Neural progenitor cell (in vitro differentiated cells): ENCODE results near the gene ZNF451. TPM values are rescaled to one million over a fixed set of nuclear protein-coding genes. Genes with fewer than 3 reads are reported as not detected.

Experiments
- DNase-seq: peaks from one replicate; pipeline ENCODE4 v3.0.0-alpha.2; 2016; ENCODE audit warnings: low spot score
- H2AFZ ChIP-seq: fragments of 200-600 bp; sonication (generic); replicated peaks from 2 replicates; pipeline ENCODE4 v1.6.1; 2016; ENCODE audit warnings: antibody characterized with exemption
- H3F3A ChIP-seq: fragments of 200-600 bp; sonication (generic); 2 replicates; pipeline ENCODE4 v1.6.1; 2016; ENCODE audit warnings: antibody characterized with exemption, low read depth
- H3K27ac ChIP-seq: fragments of 200-600 bp; sonication (generic); 2 replicates; pipeline ENCODE4 v1.5.1; 2016; ENCODE audit warnings: mild to moderate bottlenecking
- H3K27me3 ChIP-seq: fragments of 200-600 bp; sonication (generic); 2 replicates; pipeline ENCODE4 v1.6.1; 2016; ENCODE audit warnings: mild to moderate bottlenecking, moderate library complexity
- H3K36me3 ChIP-seq: fragments of 200-600 bp; sonication (generic); 2 replicates; pipeline ENCODE4 v1.5.1; 2016
- H3K4me1 ChIP-seq: fragments of 200-600 bp; sonication (generic); 2 replicates; pipeline ENCODE4 v1.6.1; 2016; ENCODE audit warnings: mixed run types
- H3K4me2 ChIP-seq: fragments of 200-600 bp; sonication (generic); 2 replicates; pipeline ENCODE4 v1.6.1; 2016
- H3K4me3 ChIP-seq: fragments of 200-600 bp; sonication (generic); 2 replicates; pipeline ENCODE4 v1.5.1; 2016
- H3K79me2 ChIP-seq: fragments of 200-600 bp; sonication (generic); 2 replicates; pipeline ENCODE4 v1.6.1; 2016; ENCODE audit warnings: low read depth
- H3K9ac ChIP-seq: fragments of 200-600 bp; sonication (generic); 2 replicates; pipeline ENCODE4 v1.6.1; 2016
- H3K9me3 ChIP-seq: fragments of 200-600 bp; sonication (generic); 2 replicates; pipeline ENCODE4 v1.5.1; 2016; ENCODE audit warnings: low read depth
- H4K20me1 ChIP-seq: fragments of 200-600 bp; sonication (generic); 2 replicates; pipeline ENCODE4 v1.6.1; 2016; ENCODE audit warnings: low read depth
- H3K27ac Mint-ChIP-seq: 3 replicates; pipeline ENCODE4 v1.8.0; 2021; ENCODE audit warnings: mixed read lengths
- H3K27me3 Mint-ChIP-seq: 2 replicates; pipeline ENCODE4 v1.8.0; 2022; ENCODE audit warnings: low read depth, mild to moderate bottlenecking, inconsistent platforms, moderate library complexity, mixed read lengths; ENCODE audit not compliant: insufficient read depth
- H3K36me3 Mint-ChIP-seq: 3 replicates; pipeline ENCODE4 v1.8.0; 2021; ENCODE audit warnings: mixed read lengths
- H3K4me1 Mint-ChIP-seq: 3 replicates; pipeline ENCODE4 v1.8.0; 2021; ENCODE audit warnings: mixed read lengths
- H3K4me3 Mint-ChIP-seq: 3 replicates; pipeline ENCODE4 v1.8.0; 2021; ENCODE audit warnings: mild to moderate bottlenecking, moderate library complexity, mixed read lengths
- H3K9me3 Mint-ChIP-seq: 3 replicates; pipeline ENCODE4 v1.8.0; 2020; ENCODE audit warnings: mixed read lengths
- CTCF ChIP-seq: fragments of 200-600 bp; sonication (generic); IDR thresholded peaks from 2 replicates; pipeline ENCODE4 v1.5.1; 2017; ENCODE audit warnings: antibody characterized with exemption, mild to moderate bottlenecking
- EZH2 ChIP-seq: fragments of 200-600 bp; sonication (generic); IDR thresholded peaks from 2 replicates; pipeline ENCODE4 v1.6.1; 2017; ENCODE audit warnings: antibody characterized with exemption, mild to moderate bottlenecking, moderate library complexity
- EZH2phosphoT487 ChIP-seq: fragments of 200-600 bp; sonication (generic); IDR thresholded peaks from 2 replicates; pipeline ENCODE4 v1.6.1; 2017; ENCODE audit warnings: antibody characterized with exemption
- total RNA-seq: library from RNA; depleted of rRNA; stranded (reverse); fragments of >200 nt; gene quantifications from 2 replicates; pipeline ENCODE4 v1.2.3, GENCODE V29; 2015; ENCODE audit warnings: low replicate concordance

ZNF451 gene
- total RNA-seq, 1 donor from 2014 or later, result 126 TPM

GRCh38 chr6:57173056-57173885 is 83.3 kb downstream of the ZNF451 start:
- peaks cover 12% of the 10 kb centered on the region for H4K20me1 ChIP-seq
- H3K79me2 ChIP-seq, result peaks cover 11% of the 10 kb centered on the region
- H3K27me3 ChIP-seq, result peaks cover 16% of the 10 kb centered on the region
- H3K9me3 ChIP-seq, result no peaks in the 10 kb centered on the region
- peaks cover 7% of the 10 kb centered on the region for H3K36me3 ChIP-seq
- Mint-ChIP-seq H3K27me3 (peaks cover 13% of the 10 kb centered on the region), H3K4me1 (peaks cover 16% of the 10 kb centered on the region), H3K36me3 (peaks cover under 1% of the 10 kb centered on the region), H3K27ac (no peak overlapping the region), H3K9me3 (no peaks in the 10 kb centered on the region), H3K4me3 (peak overlapping the region; percentile 88)
- H3K9ac ChIP-seq, result no peak overlapping the region
- no peak for TF ChIP-seq CTCF
- TF ChIP-seq EZH2phosphoT487, result no peak
- TF ChIP-seq EZH2, result no peak
- H3K4me2 ChIP-seq, result peak overlapping the region; percentile 94
- H3K4me3 ChIP-seq, result peak overlapping the region; percentile 59
- peaks cover 20% of the 10 kb centered on the region for H3K4me1 ChIP-seq
- peak overlapping the region; percentile 70 for H2AFZ ChIP-seq
- peaks cover 43% of the 10 kb centered on the region for H3F3A ChIP-seq
- no peak overlapping the region for H3K27ac ChIP-seq
- peak; percentile 28 for DNase-seq

DNA sequence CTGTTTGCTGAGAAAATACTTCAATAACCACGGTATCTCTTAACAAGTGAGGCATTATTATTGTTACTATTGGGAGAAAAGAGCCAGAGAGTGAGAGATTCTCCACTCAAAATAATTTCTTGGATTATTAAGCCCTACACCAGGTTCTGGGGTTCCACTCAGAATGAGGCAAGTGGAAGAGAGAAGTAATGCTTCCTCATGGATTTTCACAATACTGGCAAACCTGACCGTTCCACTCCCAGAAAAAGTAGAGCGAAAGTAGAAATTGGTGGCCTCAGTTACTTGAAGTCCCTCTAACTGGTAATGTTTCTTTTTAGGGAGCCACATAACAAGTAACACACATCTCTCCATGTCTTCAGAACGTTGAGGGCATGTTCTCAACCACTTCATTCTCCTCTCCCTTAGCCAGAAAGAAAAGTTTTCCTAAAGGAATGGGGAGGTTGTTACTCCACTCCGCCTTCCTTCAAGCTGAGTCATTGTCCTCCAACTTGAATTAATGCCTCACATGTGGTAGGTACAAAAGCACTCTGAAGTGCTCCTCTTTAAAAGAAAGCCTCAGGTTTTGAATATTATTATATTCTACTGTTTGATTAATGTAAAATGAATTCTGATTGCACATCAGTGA is 84.0 kb downstream of the ZNF451 start:
- peaks cover 16% of the 10 kb centered on the region for H3K27me3 ChIP-seq
- no peak overlapping the region for H2AFZ ChIP-seq
- no peak overlapping the region for H3K27ac Mint-ChIP-seq
- TF ChIP-seq EZH2phosphoT487 (no peak), CTCF (no peak), EZH2 (no peak)
- peaks cover 42% of the 10 kb centered on the region for H3F3A ChIP-seq
- H3K27ac ChIP-seq, result no peak overlapping the region
- no peaks in the 10 kb centered on the region for H3K9me3 Mint-ChIP-seq
- H3K27me3 Mint-ChIP-seq, result peaks cover 13% of the 10 kb centered on the region
- DNase-seq, result peak; percentile 47
- no peaks in the 10 kb centered on the region for H3K36me3 Mint-ChIP-seq
- peaks cover 20% of the 10 kb centered on the region for H3K4me1 ChIP-seq
- no peaks in the 10 kb centered on the region for H3K9me3 ChIP-seq
- peak overlapping the region; percentile 59 for H3K4me3 ChIP-seq
- peak overlapping the region; percentile 88 for H3K4me3 Mint-ChIP-seq
- H3K4me2 ChIP-seq, result peak overlapping the region; percentile 94
- peaks cover 16% of the 10 kb centered on the region for H3K4me1 Mint-ChIP-seq
- H3K9ac ChIP-seq, result no peak overlapping the region
- H4K20me1 ChIP-seq, result peaks cover 12% of the 10 kb centered on the region
- peaks cover 15% of the 10 kb centered on the region for H3K79me2 ChIP-seq
- peaks cover 3% of the 10 kb centered on the region for H3K36me3 ChIP-seq

DNA sequence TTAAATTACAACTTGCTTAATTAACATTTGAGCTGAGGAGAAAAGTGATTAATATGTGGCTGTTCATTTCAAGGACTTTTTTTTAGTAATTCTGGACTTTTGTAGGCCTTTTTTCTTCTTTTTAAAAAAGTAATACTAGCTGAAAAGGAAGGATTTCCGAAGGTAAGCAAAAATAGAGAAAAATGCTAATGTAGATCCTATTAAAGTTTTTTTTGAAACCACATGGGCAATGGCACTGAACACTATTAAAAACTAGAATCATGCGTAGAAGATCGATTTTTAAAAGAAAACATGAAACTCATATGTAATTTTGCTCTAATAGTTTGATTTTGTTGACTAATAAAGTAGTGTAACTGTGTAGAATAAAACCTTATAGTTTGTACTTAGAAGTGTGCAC is 84.5 kb downstream of the ZNF451 start:
- no peak overlapping the region for H3K9ac ChIP-seq
- Mint-ChIP-seq H3K27ac (no peak overlapping the region), H3K4me3 (no peak overlapping the region), H3K36me3 (no peaks in the 10 kb centered on the region), H3K9me3 (no peaks in the 10 kb centered on the region), H3K27me3 (peaks cover 13% of the 10 kb centered on the region), H3K4me1 (peaks cover 16% of the 10 kb centered on the region)
- H3K79me2 ChIP-seq, result peaks cover 16% of the 10 kb centered on the region
- H2AFZ ChIP-seq, result no peak overlapping the region
- H3K4me1 ChIP-seq, result peaks cover 20% of the 10 kb centered on the region
- H3K27me3 ChIP-seq, result peaks cover 16% of the 10 kb centered on the region
- H4K20me1 ChIP-seq, result peaks cover 12% of the 10 kb centered on the region
- H3K27ac ChIP-seq, result no peak overlapping the region
- H3K4me2 ChIP-seq, result peak overlapping the region; percentile 94
- H3K4me3 ChIP-seq, result no peak overlapping the region
- H3K9me3 ChIP-seq, result no peaks in the 10 kb centered on the region
- DNase-seq, result no peak
- H3F3A ChIP-seq, result peaks cover 37% of the 10 kb centered on the region
- TF ChIP-seq EZH2, result no peak
- no peak for TF ChIP-seq EZH2phosphoT487
- no peak for TF ChIP-seq CTCF
- H3K36me3 ChIP-seq, result no peaks in the 10 kb centered on the region
